ENCODE data around the gene KCMF1.

Gene KCMF1

DNA sequence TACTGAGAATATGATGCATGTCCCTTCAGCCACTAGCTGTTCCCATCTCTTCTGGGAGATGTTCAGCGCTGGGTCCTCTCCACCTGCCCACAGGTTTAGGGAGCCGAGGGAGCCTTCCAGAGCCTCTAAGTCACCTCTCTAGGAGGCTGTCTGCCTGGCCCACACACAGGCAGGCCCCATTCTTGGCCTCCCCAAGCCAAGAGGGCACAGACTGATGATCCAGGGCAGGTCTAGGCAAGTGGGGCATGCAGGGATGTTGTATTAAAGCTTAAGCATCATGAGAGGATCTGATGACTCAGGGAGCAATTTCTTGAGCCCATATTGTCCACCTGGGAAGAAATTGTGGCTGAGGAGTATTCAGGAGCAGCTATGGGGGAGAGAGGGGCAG is 45.6 kb upstream of the KCMF1 start:
- Histone ChIP-seq H3K79me2 (ENCODE audit: insufficient read depth, low read length) (no peaks in the 10 kb centered on the region), H4K20me1 (ENCODE audit: low read depth, low read length) (no peaks in the 10 kb centered on the region), H3F3A (ENCODE audit: insufficient read depth) (peaks cover 13% of the 10 kb centered on the region; the same call in 1 of the 2 replicates), H3K36me3 (ENCODE audit: low read length) (no peaks in the 10 kb centered on the region), H3K9me2 (replicated peaks; ENCODE audit: insufficient read depth, low read length) (no peaks in the 10 kb centered on the region), H3K9me3 (ENCODE audit: insufficient read depth, low read length) (no peaks in the 10 kb centered on the region), H2AFZ (ENCODE audit: low read depth, low read length, severe bottlenecking) (peak overlapping the region; percentile 32), H3K27me3 (ENCODE audit: low read length) (no peaks in the 10 kb centered on the region), H3K4me3 (ENCODE audit: insufficient read depth, low read length, poor library complexity, severe bottlenecking) (no peak overlapping the region), H3K4me2 (ENCODE audit: low read depth, low read length, poor library complexity, severe bottlenecking) (peak overlapping the region; percentile 62), H3K27ac (ENCODE audit: low read depth, low read length) (no peak overlapping the region), H3K9ac (ENCODE audit: low read length) (no peak overlapping the region)
- TF ChIP-seq EZH2phosphoT487 (conservative IDR thresholded peaks at IDR 0.05; ENCODE audit: low read length) = no peak
- TF ChIP-seq, protein P1, sequence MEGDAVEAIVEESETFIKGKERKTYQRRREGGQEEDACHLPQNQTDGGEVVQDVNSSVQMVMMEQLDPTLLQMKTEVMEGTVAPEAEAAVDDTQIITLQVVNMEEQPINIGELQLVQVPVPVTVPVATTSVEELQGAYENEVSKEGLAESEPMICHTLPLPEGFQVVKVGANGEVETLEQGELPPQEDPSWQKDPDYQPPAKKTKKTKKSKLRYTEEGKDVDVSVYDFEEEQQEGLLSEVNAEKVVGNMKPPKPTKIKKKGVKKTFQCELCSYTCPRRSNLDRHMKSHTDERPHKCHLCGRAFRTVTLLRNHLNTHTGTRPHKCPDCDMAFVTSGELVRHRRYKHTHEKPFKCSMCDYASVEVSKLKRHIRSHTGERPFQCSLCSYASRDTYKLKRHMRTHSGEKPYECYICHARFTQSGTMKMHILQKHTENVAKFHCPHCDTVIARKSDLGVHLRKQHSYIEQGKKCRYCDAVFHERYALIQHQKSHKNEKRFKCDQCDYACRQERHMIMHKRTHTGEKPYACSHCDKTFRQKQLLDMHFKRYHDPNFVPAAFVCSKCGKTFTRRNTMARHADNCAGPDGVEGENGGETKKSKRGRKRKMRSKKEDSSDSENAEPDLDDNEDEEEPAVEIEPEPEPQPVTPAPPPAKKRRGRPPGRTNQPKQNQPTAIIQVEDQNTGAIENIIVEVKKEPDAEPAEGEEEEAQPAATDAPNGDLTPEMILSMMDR (IDR thresholded peaks at IDR 0.05; ENCODE audit: insufficient read depth, low read length, poor library complexity, severe bottlenecking) = no peak

DNA sequence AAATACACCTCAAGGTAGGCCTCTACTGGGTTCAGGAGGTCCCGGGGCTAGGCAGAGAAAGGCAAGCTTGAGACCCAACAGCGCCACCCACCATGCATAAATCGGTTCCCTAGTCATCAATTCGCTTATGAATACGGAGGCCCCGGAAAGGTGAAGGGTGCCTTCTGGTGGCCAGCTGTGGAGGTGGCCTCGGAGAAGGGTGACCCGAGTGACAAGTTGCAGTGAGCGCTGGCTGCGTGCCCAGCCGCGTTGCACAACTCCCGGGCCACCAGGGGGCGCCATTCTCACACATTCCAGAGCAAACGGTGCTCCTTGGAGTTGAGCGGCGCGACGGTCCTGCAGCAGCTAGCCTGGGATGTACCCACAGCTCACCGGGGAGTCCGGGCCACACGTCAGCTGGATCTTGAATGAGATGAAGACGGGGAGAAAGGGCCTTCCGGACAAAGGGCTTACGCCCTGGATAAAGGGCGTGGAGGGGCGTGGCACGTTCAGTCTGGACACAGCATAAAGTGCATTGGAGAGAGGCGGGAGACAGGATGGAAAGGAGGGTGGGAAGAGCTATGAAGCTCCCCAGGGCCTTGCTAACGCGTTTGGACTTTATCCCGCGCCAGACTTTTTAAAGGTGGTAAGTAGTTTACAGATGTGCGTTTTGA is 45.1 kb upstream of the KCMF1 start:
- TF ChIP-seq EZH2phosphoT487 (conservative IDR thresholded peaks at IDR 0.05; ENCODE audit: low read length) = no peak
- TF ChIP-seq, protein P1 (IDR thresholded peaks at IDR 0.05; ENCODE audit: insufficient read depth, low read length, poor library complexity, severe bottlenecking) = peak; percentile 98
- Histone ChIP-seq H3K27ac (ENCODE audit: low read depth, low read length) (no peak overlapping the region; the same call in 1 of the 2 replicates), H3K36me3 (ENCODE audit: low read length) (no peaks in the 10 kb centered on the region), H3K9me2 (replicated peaks; ENCODE audit: insufficient read depth, low read length) (no peaks in the 10 kb centered on the region), H3K4me2 (ENCODE audit: low read depth, low read length, poor library complexity, severe bottlenecking) (peak overlapping the region; percentile 62), H3K9me3 (ENCODE audit: insufficient read depth, low read length) (no peaks in the 10 kb centered on the region), H4K20me1 (ENCODE audit: low read depth, low read length) (no peaks in the 10 kb centered on the region), H3K79me2 (ENCODE audit: insufficient read depth, low read length) (no peaks in the 10 kb centered on the region), H3F3A (ENCODE audit: insufficient read depth) (peaks cover 13% of the 10 kb centered on the region; the same call in 1 of the 2 replicates), H3K4me3 (ENCODE audit: insufficient read depth, low read length, poor library complexity, severe bottlenecking) (peak overlapping the region; percentile 52), H2AFZ (ENCODE audit: low read depth, low read length, severe bottlenecking) (peak overlapping the region; percentile 63), H3K27me3 (ENCODE audit: low read length) (no peaks in the 10 kb centered on the region), H3K9ac (ENCODE audit: low read length) (peak overlapping the region; percentile 62)

- peak overlapping the region; percentile 52 for H3K4me3 ChIP-seq (ENCODE audit: insufficient read depth, low read length, poor library complexity, severe bottlenecking)
- H3K36me3 ChIP-seq (ENCODE audit: low read length) = no peaks in the 10 kb centered on the region
- H3K27ac ChIP-seq (ENCODE audit: low read depth, low read length) = peak overlapping the region; percentile 83
- no peaks in the 10 kb centered on the region for H3K79me2 ChIP-seq (ENCODE audit: insufficient read depth, low read length)
- peak overlapping the region; percentile 63 for H2AFZ ChIP-seq (ENCODE audit: low read depth, low read length, severe bottlenecking)
- H3K9ac ChIP-seq (ENCODE audit: low read length) = peak overlapping the region; percentile 62
- no peak for TF ChIP-seq EZH2phosphoT487 (conservative IDR thresholded peaks at IDR 0.05; ENCODE audit: low read length)
- TF ChIP-seq, protein P1 (IDR thresholded peaks at IDR 0.05; ENCODE audit: insufficient read depth, low read length, poor library complexity, severe bottlenecking) = no peak
- peaks cover 13% of the 10 kb centered on the region; the same call in 1 of the 2 replicates for H3F3A ChIP-seq (ENCODE audit: insufficient read depth)
- H3K4me2 ChIP-seq (ENCODE audit: low read depth, low read length, poor library complexity, severe bottlenecking) = peak overlapping the region; percentile 62
- no peaks in the 10 kb centered on the region for H3K27me3 ChIP-seq (ENCODE audit: low read length)
- no peaks in the 10 kb centered on the region for H3K9me3 ChIP-seq (ENCODE audit: insufficient read depth, low read length)
- no peaks in the 10 kb centered on the region for H4K20me1 ChIP-seq (ENCODE audit: low read depth, low read length)
- H3K9me2 ChIP-seq (replicated peaks; ENCODE audit: insufficient read depth, low read length) = no peaks in the 10 kb centered on the region
Observed at GRCh38 chr2:84927275-84927627, 43.7 kb upstream of the KCMF1 start.
